Measurements from ENCODE around the gene BAIAP2L1.

The BAIAP2L1 gene

GRCh38 chr7:98334081-98334480 is 66.8 kb downstream of the BAIAP2L1 start:
- DNase-seq (ENCODE audit: low read depth), result no peak
- no peaks in the 10 kb centered on the region for H3K27me3 ChIP-seq (replicated peaks; ENCODE audit: control insufficient read depth, insufficient read depth, low read length)
- no peaks in the 10 kb centered on the region for H3K36me3 ChIP-seq (ENCODE audit: control insufficient read depth, insufficient read depth, low read length, severe bottlenecking)
- H3K4me1 ChIP-seq (ENCODE audit: control insufficient read depth, insufficient read depth, low read length), result peaks cover 2% of the 10 kb centered on the region
- no peaks in the 10 kb centered on the region for H3K9me3 ChIP-seq (ENCODE audit: control insufficient read depth, low read length)
- no peak overlapping the region for H3K9ac ChIP-seq (ENCODE audit: low read length)
- no peak overlapping the region for H3K4me3 ChIP-seq (ENCODE audit: low read length)

DNA sequence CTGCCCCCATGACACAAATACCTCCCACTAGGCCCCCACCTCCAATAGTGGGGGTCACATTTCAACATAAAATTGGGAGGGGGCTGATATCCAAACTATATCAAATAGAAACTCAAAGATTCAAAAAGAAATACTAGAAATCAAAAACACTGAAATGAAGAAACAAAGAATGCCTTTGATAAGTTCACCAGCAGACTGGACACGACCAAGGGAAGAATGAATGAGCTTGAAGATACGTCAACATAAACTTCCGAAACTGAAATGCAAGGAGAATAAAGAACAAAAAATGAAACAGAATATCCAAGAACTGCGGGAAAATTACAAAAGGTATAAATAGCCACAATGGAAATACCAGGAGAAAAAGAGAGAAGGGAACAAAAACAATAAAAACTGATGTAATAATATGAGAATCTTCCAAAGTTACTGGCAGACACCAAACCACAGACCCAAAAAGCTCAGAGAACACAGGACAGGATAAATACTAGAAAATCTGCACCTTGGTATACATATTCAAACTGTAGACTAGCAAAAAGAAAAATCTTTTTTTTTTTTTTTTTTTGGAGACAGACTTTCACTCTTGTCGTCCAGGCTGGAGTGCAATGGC is 69.9 kb downstream of the BAIAP2L1 start:
- Histone ChIP-seq H3K36me3 (ENCODE audit: control insufficient read depth, insufficient read depth, low read length, severe bottlenecking) (no peaks in the 10 kb centered on the region), H3K4me3 (ENCODE audit: low read length) (no peak overlapping the region), H3K9me3 (ENCODE audit: control insufficient read depth, low read length) (no peaks in the 10 kb centered on the region), H3K4me1 (ENCODE audit: control insufficient read depth, insufficient read depth, low read length) (peaks cover 2% of the 10 kb centered on the region), H3K9ac (ENCODE audit: low read length) (no peak overlapping the region), H3K27me3 (replicated peaks; ENCODE audit: control insufficient read depth, insufficient read depth, low read length) (no peaks in the 10 kb centered on the region)
- DNase-seq (ENCODE audit: low read depth), result no peak

DNA sequence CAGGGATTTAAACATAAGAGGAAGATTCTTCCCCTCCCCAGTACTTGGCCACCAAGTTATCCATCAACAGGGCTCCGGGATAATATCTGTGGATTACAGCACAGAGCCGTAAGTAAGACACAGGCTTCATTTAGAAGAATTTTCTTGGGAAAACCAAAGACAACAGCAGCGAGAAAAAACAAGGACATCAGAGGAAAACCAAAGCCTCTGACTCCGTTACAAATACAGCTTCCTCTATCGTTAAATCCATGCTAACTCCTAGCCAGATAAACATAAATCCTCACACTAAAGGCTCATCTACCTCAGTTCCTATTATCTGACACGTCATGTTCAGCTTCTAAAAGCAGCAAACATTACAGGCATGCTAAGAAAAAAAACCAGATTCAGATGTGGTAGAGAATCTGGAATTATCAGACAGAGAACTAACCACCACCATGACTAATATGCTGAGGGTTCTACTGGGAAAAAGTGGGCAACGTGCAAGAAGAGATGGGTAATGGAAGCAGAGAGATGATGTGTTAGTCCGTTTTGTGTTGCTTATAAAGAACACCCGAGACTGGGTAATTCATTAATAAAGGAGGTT is 71.0 kb downstream of the BAIAP2L1 start:
- Histone ChIP-seq H3K4me3 (ENCODE audit: low read length) (no peak overlapping the region), H3K36me3 (ENCODE audit: control insufficient read depth, insufficient read depth, low read length, severe bottlenecking) (no peaks in the 10 kb centered on the region), H3K27me3 (replicated peaks; ENCODE audit: control insufficient read depth, insufficient read depth, low read length) (no peaks in the 10 kb centered on the region), H3K9ac (ENCODE audit: low read length) (peak overlapping the region; percentile 36), H3K9me3 (ENCODE audit: control insufficient read depth, low read length) (no peaks in the 10 kb centered on the region), H3K4me1 (ENCODE audit: control insufficient read depth, insufficient read depth, low read length) (peaks cover 2% of the 10 kb centered on the region)
- DNase-seq (ENCODE audit: low read depth), result peak; percentile 11

DNA sequence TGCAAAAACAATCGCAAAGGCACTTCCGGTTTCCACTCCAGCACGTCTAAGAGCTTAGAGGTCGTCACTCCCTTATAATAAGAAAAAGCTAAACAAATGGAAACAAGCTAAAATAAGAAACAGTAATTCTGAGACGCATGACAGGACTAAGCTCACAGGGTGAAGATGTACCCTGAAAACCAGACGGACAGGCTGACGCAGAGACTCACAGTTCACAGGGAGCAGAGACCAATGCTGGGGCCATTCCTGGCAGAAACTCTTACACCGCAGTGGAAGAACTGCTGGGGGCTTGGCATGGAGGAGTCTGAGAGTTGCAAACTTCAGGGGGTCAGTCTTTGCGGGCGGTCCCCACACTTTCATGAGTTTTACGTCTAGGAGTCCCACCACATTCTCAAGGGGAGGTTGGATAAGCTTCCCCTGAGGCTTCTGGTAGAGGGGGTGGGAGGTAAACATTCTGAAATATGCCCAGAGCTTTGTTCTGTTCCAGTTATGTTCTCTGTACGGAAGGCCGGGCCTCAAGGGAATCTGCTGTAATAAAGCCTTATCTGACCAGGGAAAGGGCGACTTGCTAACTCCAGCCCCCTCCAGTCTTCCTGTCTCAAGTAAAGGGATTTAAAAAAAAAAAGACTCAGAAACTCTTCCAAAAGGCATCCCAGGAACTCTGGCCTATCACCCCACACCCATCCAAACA is 71.6 kb downstream of the BAIAP2L1 start:
- Histone ChIP-seq H3K4me1 (ENCODE audit: control insufficient read depth, insufficient read depth, low read length) (peaks cover 2% of the 10 kb centered on the region), H3K36me3 (ENCODE audit: control insufficient read depth, insufficient read depth, low read length, severe bottlenecking) (no peaks in the 10 kb centered on the region), H3K9ac (ENCODE audit: low read length) (no peak overlapping the region), H3K4me3 (ENCODE audit: low read length) (no peak overlapping the region), H3K9me3 (ENCODE audit: control insufficient read depth, low read length) (no peaks in the 10 kb centered on the region), H3K27me3 (replicated peaks; ENCODE audit: control insufficient read depth, insufficient read depth, low read length) (no peaks in the 10 kb centered on the region)
- DNase-seq (ENCODE audit: low read depth), result no peak

DNA sequence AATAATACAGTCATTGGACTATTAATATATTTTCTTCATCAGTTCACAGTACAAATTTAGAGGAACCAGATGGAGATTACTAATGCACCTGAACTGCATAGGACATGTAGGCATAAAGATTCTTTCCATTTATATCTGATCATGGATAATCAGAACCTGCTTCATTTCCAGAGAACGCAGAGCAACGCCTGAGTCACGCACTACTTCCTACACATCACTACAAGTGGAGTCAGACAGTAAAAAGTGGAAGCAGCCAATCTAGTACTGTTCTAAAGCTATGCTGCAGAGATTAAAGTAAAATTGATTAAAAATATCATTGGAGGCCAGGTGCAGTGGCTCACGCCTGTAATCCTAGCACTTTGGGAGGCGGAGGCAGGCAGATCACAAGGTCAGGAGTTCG is 76.1 kb downstream of the BAIAP2L1 start:
- H3K4me3 ChIP-seq (ENCODE audit: low read length), result no peak overlapping the region
- H3K4me1 ChIP-seq (ENCODE audit: control insufficient read depth, insufficient read depth, low read length), result peaks cover under 1% of the 10 kb centered on the region
- H3K27me3 ChIP-seq (replicated peaks; ENCODE audit: control insufficient read depth, insufficient read depth, low read length), result peaks cover 3% of the 10 kb centered on the region
- H3K9me3 ChIP-seq (ENCODE audit: control insufficient read depth, low read length), result no peaks in the 10 kb centered on the region
- no peak for DNase-seq (ENCODE audit: low read depth)
- H3K36me3 ChIP-seq (ENCODE audit: control insufficient read depth, insufficient read depth, low read length, severe bottlenecking), result no peaks in the 10 kb centered on the region
- H3K9ac ChIP-seq (ENCODE audit: low read length), result no peak overlapping the region

DNA sequence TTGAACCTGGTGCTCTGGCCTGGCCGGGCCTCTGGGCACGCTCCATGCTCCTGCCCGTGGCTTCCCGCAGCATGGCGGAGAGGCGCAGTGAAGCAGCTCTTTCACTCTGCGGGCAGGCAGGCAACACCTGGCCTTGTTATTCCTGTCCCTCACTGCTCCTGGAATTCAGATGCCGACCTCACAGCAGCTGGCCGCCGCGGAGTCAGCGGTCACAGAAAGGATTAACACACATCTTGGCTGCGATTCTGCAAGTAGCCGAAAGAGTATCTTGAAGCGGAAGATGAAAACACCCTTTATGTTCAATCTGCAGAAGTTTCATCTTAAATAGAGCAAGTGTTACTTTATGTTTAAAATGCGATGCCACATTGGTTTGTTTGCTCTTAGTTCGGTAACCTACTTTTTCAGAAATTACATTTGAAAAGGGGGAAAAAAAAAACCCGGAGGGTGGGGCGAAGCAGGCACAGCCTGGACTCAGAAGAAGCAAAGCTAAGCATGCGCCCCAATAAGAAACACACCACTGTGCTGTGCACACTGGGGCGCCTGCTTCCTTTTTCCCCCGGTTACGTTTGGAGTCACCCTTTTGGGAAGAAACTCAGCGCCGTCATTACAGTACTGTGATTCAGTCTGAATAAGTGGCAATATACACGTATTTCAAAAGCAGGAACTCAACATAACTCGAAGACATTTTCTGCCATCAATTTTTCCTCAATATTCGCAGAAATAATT is 77.1 kb downstream of the BAIAP2L1 start:
- Histone ChIP-seq H3K9me3 (ENCODE audit: control insufficient read depth, low read length) (no peaks in the 10 kb centered on the region), H3K9ac (ENCODE audit: low read length) (no peak overlapping the region), H3K27me3 (replicated peaks; ENCODE audit: control insufficient read depth, insufficient read depth, low read length) (peaks cover 3% of the 10 kb centered on the region), H3K4me3 (ENCODE audit: low read length) (peak overlapping the region; percentile 66), H3K4me1 (ENCODE audit: control insufficient read depth, insufficient read depth, low read length) (no peaks in the 10 kb centered on the region), H3K36me3 (ENCODE audit: control insufficient read depth, insufficient read depth, low read length, severe bottlenecking) (no peaks in the 10 kb centered on the region)
- DNase-seq (ENCODE audit: low read depth), result no peak

DNA sequence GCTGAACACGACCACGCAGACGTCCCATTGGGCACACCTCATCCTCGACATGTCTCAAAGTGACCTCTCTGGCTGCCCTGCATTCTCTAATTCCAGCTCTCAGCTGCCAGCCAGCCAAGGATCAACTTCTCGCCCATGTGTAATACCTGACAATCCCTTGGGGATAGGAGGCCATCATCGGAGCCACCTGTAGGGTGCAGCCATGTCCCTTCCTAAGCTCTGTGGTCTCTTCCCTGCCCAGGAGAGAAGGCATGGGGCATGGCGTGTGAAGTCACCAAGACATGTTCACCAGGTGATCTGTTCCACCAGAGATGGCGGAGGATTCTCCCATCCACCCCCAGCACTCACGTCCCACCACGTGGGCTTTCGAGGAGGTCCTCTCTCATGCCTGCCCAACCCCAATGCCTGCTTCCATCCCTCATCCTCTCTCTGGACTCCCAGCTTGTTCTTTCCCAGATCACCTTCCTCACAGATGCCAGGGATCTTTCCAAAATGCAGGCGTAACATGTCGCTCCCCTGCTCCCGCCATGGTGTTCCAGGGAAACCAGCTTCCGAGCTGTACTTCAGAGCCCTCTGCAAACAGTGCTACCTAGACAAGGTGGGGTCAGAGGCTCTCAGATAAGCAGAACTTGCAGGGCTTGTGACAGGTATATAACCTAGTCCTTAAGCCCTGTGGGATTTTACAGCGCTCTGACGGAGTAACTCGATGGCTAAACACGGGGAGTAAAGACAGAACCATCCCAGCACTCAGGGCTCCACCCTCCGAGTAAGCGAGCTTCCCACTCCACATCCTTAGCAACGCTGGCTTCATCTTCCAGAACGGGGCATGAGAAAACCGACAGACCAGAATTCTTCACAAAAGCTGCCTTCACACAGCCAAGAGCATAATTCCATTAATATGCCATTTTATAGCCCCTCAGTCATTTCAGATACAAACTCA is 78.3 kb downstream of the BAIAP2L1 start:
- H3K36me3 ChIP-seq (ENCODE audit: control insufficient read depth, insufficient read depth, low read length, severe bottlenecking), result no peaks in the 10 kb centered on the region
- no peaks in the 10 kb centered on the region for H3K9me3 ChIP-seq (ENCODE audit: control insufficient read depth, low read length)
- H3K4me3 ChIP-seq (ENCODE audit: low read length), result no peak overlapping the region
- no peak for DNase-seq (ENCODE audit: low read depth)
- H3K27me3 ChIP-seq (replicated peaks; ENCODE audit: control insufficient read depth, insufficient read depth, low read length), result peaks cover 3% of the 10 kb centered on the region
- H3K4me1 ChIP-seq (ENCODE audit: control insufficient read depth, insufficient read depth, low read length), result no peaks in the 10 kb centered on the region
- no peak overlapping the region for H3K9ac ChIP-seq (ENCODE audit: low read length)

DNA sequence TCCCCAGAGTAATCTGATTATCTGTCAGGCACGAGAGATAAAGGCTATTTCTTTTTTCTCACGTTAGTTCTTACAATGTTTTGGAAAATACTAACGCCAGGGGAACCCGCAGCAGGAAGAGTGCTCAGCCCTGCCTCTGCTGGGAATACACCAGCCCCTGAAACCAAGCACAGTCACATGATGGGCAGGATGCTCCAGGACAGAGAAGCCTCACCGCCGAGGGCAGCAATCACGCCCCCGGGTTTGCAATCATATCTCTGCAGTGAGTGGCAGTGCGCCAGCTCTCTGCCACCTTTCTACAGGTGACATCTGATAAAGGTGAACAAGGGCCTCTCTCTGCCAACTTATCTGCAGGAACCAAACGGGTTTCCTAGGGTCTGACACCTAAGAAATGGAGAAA is 79.6 kb downstream of the BAIAP2L1 start:
- no peak overlapping the region for H3K9ac ChIP-seq (ENCODE audit: low read length)
- no peak for DNase-seq (ENCODE audit: low read depth)
- H3K27me3 ChIP-seq (replicated peaks; ENCODE audit: control insufficient read depth, insufficient read depth, low read length), result peaks cover 3% of the 10 kb centered on the region
- no peaks in the 10 kb centered on the region for H3K9me3 ChIP-seq (ENCODE audit: control insufficient read depth, low read length)
- no peak overlapping the region for H3K4me3 ChIP-seq (ENCODE audit: low read length)
- H3K4me1 ChIP-seq (ENCODE audit: control insufficient read depth, insufficient read depth, low read length), result no peaks in the 10 kb centered on the region
- H3K36me3 ChIP-seq (ENCODE audit: control insufficient read depth, insufficient read depth, low read length, severe bottlenecking), result no peaks in the 10 kb centered on the region

GRCh38 chr7:98319176-98319575 is 81.7 kb downstream of the BAIAP2L1 start:
- Histone ChIP-seq H3K4me3 (ENCODE audit: low read length) (no peak overlapping the region), H3K27me3 (replicated peaks; ENCODE audit: control insufficient read depth, insufficient read depth, low read length) (peaks cover 3% of the 10 kb centered on the region), H3K36me3 (ENCODE audit: control insufficient read depth, insufficient read depth, low read length, severe bottlenecking) (no peaks in the 10 kb centered on the region), H3K4me1 (ENCODE audit: control insufficient read depth, insufficient read depth, low read length) (no peaks in the 10 kb centered on the region), H3K9me3 (ENCODE audit: control insufficient read depth, low read length) (no peaks in the 10 kb centered on the region), H3K9ac (ENCODE audit: low read length) (no peak overlapping the region)
- DNase-seq (ENCODE audit: low read depth), result no peak

DNA sequence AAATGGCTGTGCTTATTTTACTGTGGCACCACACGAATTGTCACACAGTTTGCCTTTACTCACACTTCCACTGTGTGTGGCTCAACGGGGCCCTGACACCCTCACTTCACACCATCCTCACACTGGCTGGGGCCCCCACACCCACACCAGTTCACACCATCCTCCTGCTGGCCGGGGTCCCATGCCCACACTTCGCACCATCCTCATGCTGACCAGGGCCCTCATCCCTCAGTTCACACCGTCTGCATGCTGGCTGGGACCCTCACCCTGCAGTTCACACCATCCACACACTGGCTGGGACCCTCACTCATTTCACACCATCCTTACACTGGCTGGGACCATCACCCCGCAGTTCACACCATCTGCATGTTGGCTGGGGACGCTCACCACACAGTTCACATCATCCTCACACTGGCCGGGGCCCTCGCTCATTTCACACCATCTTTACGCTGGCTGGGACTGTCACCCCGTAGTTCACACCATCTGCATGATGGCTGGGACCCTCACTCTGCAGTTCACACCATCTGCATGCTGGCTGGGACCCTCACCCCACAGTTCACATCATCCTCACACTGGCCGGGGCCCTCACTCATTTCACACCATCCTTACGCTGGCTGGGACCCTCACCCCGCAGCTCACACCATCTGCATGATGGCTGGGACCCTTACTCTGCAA is 83.4 kb downstream of the BAIAP2L1 start:
- Histone ChIP-seq H3K27me3 (replicated peaks; ENCODE audit: control insufficient read depth, insufficient read depth, low read length) (no peaks in the 10 kb centered on the region), H3K9me3 (ENCODE audit: control insufficient read depth, low read length) (no peaks in the 10 kb centered on the region), H3K9ac (ENCODE audit: low read length) (no peak overlapping the region), H3K4me3 (ENCODE audit: low read length) (no peak overlapping the region), H3K4me1 (ENCODE audit: control insufficient read depth, insufficient read depth, low read length) (no peaks in the 10 kb centered on the region), H3K36me3 (ENCODE audit: control insufficient read depth, insufficient read depth, low read length, severe bottlenecking) (no peaks in the 10 kb centered on the region)
- DNase-seq (ENCODE audit: low read depth), result no peak
